SK-N-SH (cell line): ENCODE data around the gene EIPR1. TPM values are rescaled to one million over a fixed set of nuclear protein-coding genes. Genes with fewer than 3 reads are reported as not detected.

Source experiments
- CTCF ChIA-PET: fragments of 300-600, 350-600 bp; formaldehyde crosslinking; extraction: SDS; loops from one replicate; lab custom pipeline; 2021; lab: Yijun Ruan, JAX
- POLR2A ChIA-PET: fragments of 350-600 bp; sonication (Branson Sonifier 250); formaldehyde crosslinking; extraction: SDS; loops from one replicate; lab custom pipeline; 2020; ENCODE audit warnings: antibody characterized with exemption, inconsistent platforms; lab: Yijun Ruan, JAX
- DNase-seq: peaks from one replicate; pipeline ENCODE4 v3.0.0; 2012
- H2AFZ ChIP-seq: fragments of 200-600 bp; sonication (generic); 2 replicates; pipeline ENCODE4 v1.8.1; 2016; ENCODE audit warnings: antibody characterized with exemption, mild to moderate bottlenecking, low read depth
- H3F3A ChIP-seq: fragments of 200-600 bp; sonication (generic); replicated peaks from 2 replicates; pipeline ENCODE3; 2016; ENCODE audit warnings: antibody characterized with exemption, mild to moderate bottlenecking; ENCODE audit not compliant: insufficient read depth
- H3K27ac ChIP-seq, 2 experiments: fragments of 200-500 bp in 1 of 2; fragments of 200-600 bp in 1 of 2; sonication (Bioruptor generic) in 1 of 2; sonication (generic), shearing (Covaris generic) in 1 of 2; 2 replicates each; pipeline versions ENCODE4 v1.5.1 to v1.6.1; 2014 to 2016; ENCODE audit warnings: low read depth in 2 of 2, inconsistent platforms in 1 of 2, low read length in 1 of 2, mild to moderate bottlenecking in 1 of 2, mixed read lengths in 1 of 2
- H3K27me3 ChIP-seq: fragments of 200-600 bp; sonication (generic), shearing (Covaris generic); 2 replicates; pipeline ENCODE4 v1.6.1; 2016; ENCODE audit warnings: mixed run types; ENCODE audit not compliant: insufficient read depth
- H3K36me3 ChIP-seq, 2 experiments: fragments of 200-500 bp in 1 of 2; fragments of 200-600 bp in 1 of 2; sonication (Bioruptor generic) in 1 of 2; sonication (generic) in 1 of 2; replicated peaks in 1 of 2; 2 replicates each; pipeline versions ENCODE3 to v1.5.1; 2014 to 2016; ENCODE audit warnings: low read length in 1 of 2, mild to moderate bottlenecking in 1 of 2; ENCODE audit not compliant: insufficient read depth in 2 of 2, control insufficient read depth in 1 of 2
- H3K4me1 ChIP-seq, 2 experiments: fragments of 200-500 bp in 1 of 2; fragments of 200-600 bp in 1 of 2; sonication (Bioruptor generic) in 1 of 2; sonication (generic), shearing (Covaris generic) in 1 of 2; 2 replicates each; pipeline versions ENCODE4 v1.5.1 to v1.6.1; 2014 to 2016; ENCODE audit warnings: low read depth in 1 of 2, low read length in 1 of 2, mixed run types in 1 of 2; ENCODE audit not compliant: insufficient read depth in 2 of 2, control insufficient read depth in 1 of 2
- H3K4me2 ChIP-seq: fragments of 200-600 bp; sonication (generic), shearing (Covaris generic); 2 replicates; pipeline ENCODE4 v1.6.1; 2017; ENCODE audit warnings: mixed run types
- H3K4me3 ChIP-seq, 2 experiments: fragments of 200-500 bp in 1 of 2; fragments of 200-600 bp in 1 of 2; sonication (Bioruptor generic) in 1 of 2; sonication (generic), shearing (Covaris generic) in 1 of 2; 2 replicates each; pipeline versions ENCODE4 v1.5.1 to v1.8.1; 2014 to 2016; ENCODE audit warnings: low read depth in 2 of 2, inconsistent platforms in 1 of 2, low read length in 1 of 2, mild to moderate bottlenecking in 1 of 2, mixed read lengths in 1 of 2, moderate library complexity in 1 of 2
- H3K79me2 ChIP-seq: fragments of 200-600 bp; sonication (generic); 2 replicates; pipeline ENCODE4 v1.8.1; 2017; ENCODE audit warnings: mild to moderate bottlenecking; ENCODE audit not compliant: insufficient read depth
- H3K9ac ChIP-seq: fragments of 200-600 bp; sonication (generic); 2 replicates; pipeline ENCODE4 v1.6.1; 2017; ENCODE audit warnings: mixed run types
- H3K9me2 ChIP-seq: fragments of 200-600 bp; sonication (generic); 2 replicates; pipeline ENCODE4 v1.6.1; 2017; ENCODE audit warnings: mixed run types
- H3K9me3 ChIP-seq: fragments of 200-600 bp; sonication (generic); 2 replicates; pipeline ENCODE4 v1.6.1; 2017; ENCODE audit warnings: mixed run types, mild to moderate bottlenecking, moderate library complexity
- H4K20me1 ChIP-seq: fragments of 200-600 bp; sonication (generic); 2 replicates; pipeline ENCODE4 v1.6.1; 2017; ENCODE audit warnings: mild to moderate bottlenecking, mixed run types; ENCODE audit not compliant: insufficient read depth
- ELF1 ChIP-seq: IDR thresholded peaks from 2 replicates; pipeline ENCODE4 v1.4.0; 2012
- EP300 ChIP-seq, 2 experiments: IDR thresholded peaks; 2 replicates each; pipeline versions ENCODE4 v1.4.0 to v1.6.1; 2012; ENCODE audit warnings: borderline replicate concordance in 1 of 2, low read depth in 1 of 2, low read length in 1 of 2
- FOSL2 ChIP-seq: IDR thresholded peaks from 2 replicates; pipeline ENCODE4 v1.4.0; 2012; ENCODE audit warnings: low read depth, mild to moderate bottlenecking, moderate library complexity, borderline replicate concordance
- GABPA ChIP-seq: IDR thresholded peaks from 2 replicates; pipeline ENCODE4 v1.4.0; 2012; ENCODE audit warnings: low read depth, mild to moderate bottlenecking
- GATA2 ChIP-seq: sonication (generic); formaldehyde crosslinking; IDR thresholded peaks from 2 replicates; pipeline ENCODE4 v1.5.0; 2020; ENCODE audit warnings: mild to moderate bottlenecking, missing genetic modification reagents
- JUND ChIP-seq: IDR thresholded peaks from 2 replicates; pipeline ENCODE4 v1.4.0; 2012
- MXI1 ChIP-seq: IDR thresholded peaks from 2 replicates; pipeline ENCODE4 v1.6.1; 2012; ENCODE audit warnings: mild to moderate bottlenecking, low read depth, low read length, improper control_type of control experiment
- NFIC ChIP-seq: IDR thresholded peaks from 2 replicates; pipeline ENCODE4 v1.4.0; 2012; ENCODE audit warnings: borderline replicate concordance
- NRF1 ChIP-seq: IDR thresholded peaks from 2 replicates; pipeline ENCODE4 v1.6.1; 2012; ENCODE audit warnings: low read depth, mild to moderate bottlenecking, low read length
- POLR2AphosphoS5 ChIP-seq: IDR thresholded peaks from 2 replicates; pipeline ENCODE4 v1.6.1; 2012; ENCODE audit warnings: low read depth, low read length
- RCOR1 ChIP-seq: fragments of 150-350 bp; IDR thresholded peaks from 2 replicates; pipeline ENCODE4 v1.6.1; 2017; ENCODE audit warnings: antibody characterized with exemption, low read length
- RXRA ChIP-seq: IDR thresholded peaks from 2 replicates; pipeline ENCODE4 v1.4.0; 2012; ENCODE audit warnings: low read depth, mild to moderate bottlenecking, borderline replicate concordance
- SIN3A ChIP-seq: IDR thresholded peaks from 2 replicates; pipeline ENCODE4 v1.6.1; 2012; ENCODE audit warnings: low read depth, mild to moderate bottlenecking, low read length, moderate library complexity, borderline replicate concordance
- TAF1 ChIP-seq: IDR thresholded peaks from 2 replicates; pipeline ENCODE4 v1.6.1; 2012; ENCODE audit warnings: low read depth, mild to moderate bottlenecking, low read length, moderate library complexity, borderline replicate concordance
- TEAD4 ChIP-seq: IDR thresholded peaks from 2 replicates; pipeline ENCODE4 v1.4.0; 2012; ENCODE audit warnings: mild to moderate bottlenecking, borderline replicate concordance; ENCODE audit not compliant: insufficient read depth
- YY1 ChIP-seq: IDR thresholded peaks from 2 replicates; pipeline ENCODE4 v1.4.0; 2012; ENCODE audit warnings: low read depth, mild to moderate bottlenecking
- WGBS: methylation state at CpG from one replicate; pipeline ENCODE4 v1.1.6; 2017; ENCODE audit warnings: low lambda C conversion rate; 5-methylcytosine and 5-hydroxymethylcytosine counted together
- polyA plus RNA-seq, 3 experiments: library from polyadenylated mRNA; depleted of rRNA; stranded (reverse); fragments of >200 nt; gene quantifications; 2 replicates each; pipeline ENCODE4 v1.2.3, GENCODE V29; 2012
- TF ChIP-seq, protein P1 (sequence below): fragments of 150-350 bp; IDR thresholded peaks from 2 replicates; pipeline ENCODE4 v1.6.1; 2017; ENCODE audit warnings: antibody characterized with exemption, low read length, low read depth, borderline replicate concordance
- TF ChIP-seq, protein P2 (sequence below): IDR thresholded peaks from 2 replicates; pipeline ENCODE4 v1.4.0; 2012; ENCODE audit warnings: low read depth, borderline replicate concordance
- TF ChIP-seq, protein P3 (sequence below): fragments of 150-350 bp; IDR thresholded peaks from 2 replicates; pipeline ENCODE4 v1.6.1; 2016; ENCODE audit warnings: mild to moderate bottlenecking, low read depth, low read length
- TF ChIP-seq, protein P4 (sequence below): IDR thresholded peaks from 2 replicates; pipeline ENCODE4 v1.4.0; 2012; ENCODE audit warnings: low read depth
- TF ChIP-seq, protein P5 (sequence below): IDR thresholded peaks from 2 replicates; pipeline ENCODE4; 2012

The EIPR1 gene
- polyA plus RNA-seq, 1 of the 3 experiments (the other 2 are of a cell fraction), result 85.9 TPM

DNA sequence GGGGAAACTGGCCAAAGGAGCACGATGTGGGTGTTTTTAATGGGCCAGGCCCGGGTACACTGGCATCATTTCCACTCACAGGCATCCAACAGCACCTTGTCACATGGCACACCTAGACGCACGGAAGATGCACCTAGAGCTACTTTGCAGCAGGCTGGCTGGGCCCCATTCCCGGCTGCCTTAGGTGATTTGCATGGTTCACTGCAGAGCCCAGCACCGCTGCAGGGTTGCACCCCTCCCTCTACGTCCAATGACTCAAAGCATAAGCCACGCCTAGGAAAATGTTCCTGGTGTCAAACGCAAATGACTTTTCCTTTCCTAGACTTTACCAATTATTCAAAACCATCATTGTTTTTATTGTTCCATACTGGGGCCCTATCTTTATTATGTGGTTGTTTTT lies 222.9 kb downstream of the EIPR1 start (continued):
- TF ChIP-seq, protein P1, sequence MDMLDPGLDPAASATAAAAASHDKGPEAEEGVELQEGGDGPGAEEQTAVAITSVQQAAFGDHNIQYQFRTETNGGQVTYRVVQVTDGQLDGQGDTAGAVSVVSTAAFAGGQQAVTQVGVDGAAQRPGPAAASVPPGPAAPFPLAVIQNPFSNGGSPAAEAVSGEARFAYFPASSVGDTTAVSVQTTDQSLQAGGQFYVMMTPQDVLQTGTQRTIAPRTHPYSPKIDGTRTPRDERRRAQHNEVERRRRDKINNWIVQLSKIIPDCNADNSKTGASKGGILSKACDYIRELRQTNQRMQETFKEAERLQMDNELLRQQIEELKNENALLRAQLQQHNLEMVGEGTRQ, result no peak
- TF ChIP-seq, protein P2, sequence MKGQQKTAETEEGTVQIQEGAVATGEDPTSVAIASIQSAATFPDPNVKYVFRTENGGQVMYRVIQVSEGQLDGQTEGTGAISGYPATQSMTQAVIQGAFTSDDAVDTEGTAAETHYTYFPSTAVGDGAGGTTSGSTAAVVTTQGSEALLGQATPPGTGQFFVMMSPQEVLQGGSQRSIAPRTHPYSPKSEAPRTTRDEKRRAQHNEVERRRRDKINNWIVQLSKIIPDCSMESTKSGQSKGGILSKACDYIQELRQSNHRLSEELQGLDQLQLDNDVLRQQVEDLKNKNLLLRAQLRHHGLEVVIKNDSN, result no peak
- no peak for TF ChIP-seq TEAD4
- no peak for TF ChIP-seq GABPA
- TF ChIP-seq NRF1, result no peak
- TF ChIP-seq SIN3A, result no peak

DNA sequence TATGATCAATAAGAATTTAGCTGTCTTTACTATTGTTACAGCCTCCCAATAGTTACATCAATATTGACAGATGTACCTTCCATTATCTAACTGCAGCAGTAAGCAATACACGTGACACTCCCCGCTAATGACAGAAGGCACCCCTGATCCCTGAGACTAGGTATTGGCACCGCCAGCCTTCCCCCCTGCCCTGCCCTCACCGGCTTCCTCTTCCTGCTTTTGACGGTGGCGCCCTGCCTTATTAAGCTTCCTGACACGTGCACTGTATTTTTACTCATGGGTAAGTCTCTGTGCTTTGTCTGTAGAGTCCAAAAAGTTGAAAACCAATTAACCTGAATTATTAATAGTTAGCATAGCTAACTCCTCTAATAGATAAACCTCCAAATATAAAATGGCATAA lies 223.5 kb downstream of the EIPR1 start:
- no peaks in the 10 kb centered on the region for H3F3A ChIP-seq
- no peak overlapping the region for H3K4me2 ChIP-seq
- H3K27me3 ChIP-seq, result no peaks in the 10 kb centered on the region
- no peak overlapping the region for H3K27ac ChIP-seq
- no peaks in the 10 kb centered on the region for H3K9me2 ChIP-seq
- no peak overlapping the region for H3K9ac ChIP-seq
- no peak overlapping the region for H3K4me3 ChIP-seq
- no peak overlapping the region for H2AFZ ChIP-seq
- no peaks in the 10 kb centered on the region for H3K79me2 ChIP-seq
- no peaks in the 10 kb centered on the region for H4K20me1 ChIP-seq
- no peaks in the 10 kb centered on the region for H3K36me3 ChIP-seq
- WGBS, result 92% methylated on average over 7 of the region's 7 CpGs
- no peak for DNase-seq
- H3K4me1 ChIP-seq, result no peaks in the 10 kb centered on the region; a peak in 1 of 4 replicates
- H3K9me3 ChIP-seq, result no peaks in the 10 kb centered on the region
- POLR2A ChIA-PET, result no interaction called here
- TF ChIP-seq MXI1, result no peak
- no peak for TF ChIP-seq EP300 (IDR thresholded peaks at IDR 0.05; ENCODE audit: borderline replicate concordance in 1 of 2, low read depth in 1 of 2, low read length in 1 of 2)
- no peak for TF ChIP-seq TEAD4
- no peak for TF ChIP-seq JUND
- TF ChIP-seq, protein P2, result no peak
- TF ChIP-seq FOSL2, result no peak
- no peak for TF ChIP-seq ELF1
- TF ChIP-seq RCOR1, result no peak
- TF ChIP-seq, protein P3, sequence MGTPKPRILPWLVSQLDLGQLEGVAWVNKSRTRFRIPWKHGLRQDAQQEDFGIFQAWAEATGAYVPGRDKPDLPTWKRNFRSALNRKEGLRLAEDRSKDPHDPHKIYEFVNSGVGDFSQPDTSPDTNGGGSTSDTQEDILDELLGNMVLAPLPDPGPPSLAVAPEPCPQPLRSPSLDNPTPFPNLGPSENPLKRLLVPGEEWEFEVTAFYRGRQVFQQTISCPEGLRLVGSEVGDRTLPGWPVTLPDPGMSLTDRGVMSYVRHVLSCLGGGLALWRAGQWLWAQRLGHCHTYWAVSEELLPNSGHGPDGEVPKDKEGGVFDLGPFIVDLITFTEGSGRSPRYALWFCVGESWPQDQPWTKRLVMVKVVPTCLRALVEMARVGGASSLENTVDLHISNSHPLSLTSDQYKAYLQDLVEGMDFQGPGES, result no peak
- no peak for TF ChIP-seq TAF1
- TF ChIP-seq, protein P4, sequence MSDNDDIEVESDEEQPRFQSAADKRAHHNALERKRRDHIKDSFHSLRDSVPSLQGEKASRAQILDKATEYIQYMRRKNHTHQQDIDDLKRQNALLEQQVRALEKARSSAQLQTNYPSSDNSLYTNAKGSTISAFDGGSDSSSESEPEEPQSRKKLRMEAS, result no peak
- TF ChIP-seq, protein P5, sequence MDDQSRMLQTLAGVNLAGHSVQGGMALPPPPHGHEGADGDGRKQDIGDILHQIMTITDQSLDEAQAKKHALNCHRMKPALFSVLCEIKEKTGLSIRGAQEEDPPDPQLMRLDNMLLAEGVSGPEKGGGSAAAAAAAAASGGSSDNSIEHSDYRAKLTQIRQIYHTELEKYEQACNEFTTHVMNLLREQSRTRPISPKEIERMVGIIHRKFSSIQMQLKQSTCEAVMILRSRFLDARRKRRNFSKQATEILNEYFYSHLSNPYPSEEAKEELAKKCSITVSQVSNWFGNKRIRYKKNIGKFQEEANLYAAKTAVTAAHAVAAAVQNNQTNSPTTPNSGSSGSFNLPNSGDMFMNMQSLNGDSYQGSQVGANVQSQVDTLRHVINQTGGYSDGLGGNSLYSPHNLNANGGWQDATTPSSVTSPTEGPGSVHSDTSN, result no peak
- no peak for TF ChIP-seq RXRA
- no peak for TF ChIP-seq YY1
- no peak for TF ChIP-seq GATA2
- no peak for TF ChIP-seq NFIC
- no peak for TF ChIP-seq POLR2AphosphoS5
- CTCF ChIA-PET, result interaction anchor here (1.0 to 1.2 kb wide), 2 partner anchors 14 to 269 kb away, joined by 3 read pairs; no protein-coding TSS in a partner anchor
